GM19372 (cell line): Measurements from ENCODE around the gene S1PR2.
"Not testable (repeated sequence)": the region's sequence is repeated elsewhere in the genome, so short reads cannot be mapped to it uniquely, and the experiment has no call there.

Experiments used
- ATAC-seq: cut with Tn5 transposase; IDR thresholded peaks from one replicate; pipeline ENCODE4 v1.9.1; 2021; ENCODE audit warnings: mild to moderate bottlenecking, low read depth, moderate library complexity; ENCODE audit not compliant: unreplicated experiment

The S1PR2 gene

GRCh38 chr19:10255358-10255757 lies 24.2 kb upstream of the S1PR2 start:
- no peak for ATAC-seq

GRCh38 chr19:10254244-10254643 lies 23.1 kb upstream of the S1PR2 start:
- ATAC-seq = no peak

GRCh38 chr19:10252707-10253106 lies 21.6 kb upstream of the S1PR2 start:
- no peak for ATAC-seq

- ATAC-seq = peak; percentile 74
Observed at GRCh38 chr19:10251792-10252694, 20.9 kb upstream of the S1PR2 start, which contains the start of gene MRPL4. Gene MRPL4 (plus strand): TSS chr19:10252214. CDS start chr19:10252254, 40 bp downstream.

- no peak for ATAC-seq
Observed at GRCh38 chr19:10246511-10246910, 15.4 kb upstream of the S1PR2 start.

- no peak for ATAC-seq
Observed at GRCh38 chr19:10245189-10245939, 14.2 kb upstream of the S1PR2 start.

- ATAC-seq = no peak
Observed at GRCh38 chr19:10243606-10244005, 12.5 kb upstream of the S1PR2 start.

GRCh38 chr19:10241826-10242449 lies 10.8 kb upstream of the S1PR2 start:
- ATAC-seq = not testable (repeated sequence)

- ATAC-seq = no peak
Observed at GRCh38 chr19:10238172-10238783, 7.1 kb upstream of the S1PR2 start.

- ATAC-seq = no peak
Observed at GRCh38 chr19:10237702-10238101, 6.6 kb upstream of the S1PR2 start.

GRCh38 chr19:10235409-10235808 lies 4.3 kb upstream of the S1PR2 start:
- not testable (repeated sequence) for ATAC-seq

- ATAC-seq = no peak
Observed at GRCh38 chr19:10235003-10235402, 3.9 kb upstream of the S1PR2 start.

GRCh38 chr19:10233946-10234345 lies 2.8 kb upstream of the S1PR2 start:
- ATAC-seq = no peak

- ATAC-seq = no peak
Observed at GRCh38 chr19:10231612-10232228, 589 bp upstream of the S1PR2 start.

- no peak for ATAC-seq
Observed at GRCh38 chr19:10230173-10230860, 814 bp downstream of the S1PR2 start.

GRCh38 chr19:10228920-10229319 lies 2.2 kb downstream of the S1PR2 start:
- no peak for ATAC-seq

GRCh38 chr19:10228393-10228792 lies 2.7 kb downstream of the S1PR2 start:
- no peak for ATAC-seq

GRCh38 chr19:10227026-10227971 lies 3.8 kb downstream of the S1PR2 start:
- no peak for ATAC-seq
